HG03354 (cell line): ENCODE data around the gene ANKS1B.
A peak's percentile ranks its signal among the peaks of the same experiment; 100 is the strongest.
"Not testable (repeated sequence)": the region's sequence is repeated elsewhere in the genome, so short reads cannot be mapped to it uniquely, and the experiment has no call there.

Experiments
- ATAC-seq: cut with Tn5 transposase; IDR thresholded peaks from one replicate; pipeline ENCODE4 v1.9.1; 2021; ENCODE audit warnings: mild to moderate bottlenecking; ENCODE audit not compliant: unreplicated experiment, poor library complexity, severe bottlenecking

The ANKS1B gene

GRCh38 chr12:98796745-98797144 lies 1188.0 kb downstream of the ANKS1B start:
- ATAC-seq, result no peak

- ATAC-seq, result no peak
Observed at GRCh38 chr12:98793121-98793520, 1191.6 kb downstream of the ANKS1B start.

- no peak for ATAC-seq
Observed at GRCh38 chr12:98791406-98791805, 1193.3 kb downstream of the ANKS1B start.

- ATAC-seq, result no peak
Observed at GRCh38 chr12:98788396-98788795, 1196.3 kb downstream of the ANKS1B start.

GRCh38 chr12:98786653-98787052 lies 1198.1 kb downstream of the ANKS1B start:
- ATAC-seq, result no peak

- no peak for ATAC-seq
Observed at GRCh38 chr12:98783420-98783819, 1201.3 kb downstream of the ANKS1B start.

- ATAC-seq, result no peak
Observed at GRCh38 chr12:98780261-98780660, 1204.5 kb downstream of the ANKS1B start.

- no peak for ATAC-seq
Observed at GRCh38 chr12:98772818-98773217, 1211.9 kb downstream of the ANKS1B start.

- ATAC-seq, result no peak
Observed at GRCh38 chr12:98771811-98772752, 1212.7 kb downstream of the ANKS1B start.

- no peak for ATAC-seq
Observed at GRCh38 chr12:98770230-98770629, 1214.5 kb downstream of the ANKS1B start.

- no peak for ATAC-seq
Observed at GRCh38 chr12:98769068-98769467, 1215.7 kb downstream of the ANKS1B start.

- ATAC-seq, result no peak
Observed at GRCh38 chr12:98767248-98767647, 1217.5 kb downstream of the ANKS1B start.

GRCh38 chr12:98763656-98764055 lies 1221.1 kb downstream of the ANKS1B start:
- ATAC-seq, result no peak

GRCh38 chr12:98758331-98758730 lies 1226.4 kb downstream of the ANKS1B start:
- no peak for ATAC-seq

GRCh38 chr12:98757455-98757854 lies 1227.3 kb downstream of the ANKS1B start:
- no peak for ATAC-seq

- not testable (repeated sequence) for ATAC-seq
Observed at GRCh38 chr12:98755855-98756254, 1228.9 kb downstream of the ANKS1B start.

GRCh38 chr12:98754095-98754494 lies 1230.6 kb downstream of the ANKS1B start:
- peak; percentile 99 for ATAC-seq

- no peak for ATAC-seq
Observed at GRCh38 chr12:98752726-98753125, 1232.0 kb downstream of the ANKS1B start.

- ATAC-seq, result no peak
Observed at GRCh38 chr12:98751580-98752115, 1233.1 kb downstream of the ANKS1B start.

GRCh38 chr12:98750511-98750910 lies 1234.2 kb downstream of the ANKS1B start:
- no peak for ATAC-seq

- ATAC-seq, result no peak
Observed at GRCh38 chr12:98748463-98748862, 1236.3 kb downstream of the ANKS1B start.
